ENCODE results near the gene VOPP1. TPM values are rescaled to one million over a fixed set of nuclear protein-coding genes. Genes with fewer than 3 reads are reported as not detected.

Gene VOPP1
- total and polyA plus RNA-seq, 12 donors: 10.2 to 60.7 (median 35.5) TPM

DNA sequence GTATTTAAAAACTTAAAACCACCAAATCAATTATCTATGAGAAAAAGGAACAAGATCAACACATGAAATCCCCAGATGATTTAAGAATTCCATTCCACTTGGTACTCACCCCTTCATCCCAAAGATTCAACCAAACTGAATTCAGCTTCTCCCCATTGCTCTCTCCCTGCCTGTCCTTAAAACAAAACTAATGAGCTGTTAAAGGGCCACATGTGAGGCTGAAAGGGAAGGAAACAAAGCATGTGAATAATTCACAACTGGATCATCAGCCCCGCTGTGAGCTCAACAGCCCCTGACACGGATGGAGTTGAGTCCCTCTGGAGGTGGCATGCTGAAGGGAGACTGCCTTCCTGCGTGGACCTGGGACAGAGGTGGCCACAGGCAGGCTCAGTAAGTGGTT lies 32.9 kb downstream of the VOPP1 start:
- Histone ChIP-seq H3K4me1 (replicated peaks in 1 of 2) (peaks cover 0 to 29% of the 10 kb centered on the region in 2 donors), H3K9me3 (replicated peaks in 1 of 3) (no peaks in the 10 kb centered on the region), H3K36me3 (replicated peaks in 1 of 2) (no peaks in the 10 kb centered on the region), H3K27me3 (no peaks in the 10 kb centered on the region), H3K4me3 (no peak overlapping the region), H3K27ac (no peak overlapping the region)
- intact Hi-C loops (cut with DNase I): no loop called here
- TF ChIP-seq, protein P1, sequence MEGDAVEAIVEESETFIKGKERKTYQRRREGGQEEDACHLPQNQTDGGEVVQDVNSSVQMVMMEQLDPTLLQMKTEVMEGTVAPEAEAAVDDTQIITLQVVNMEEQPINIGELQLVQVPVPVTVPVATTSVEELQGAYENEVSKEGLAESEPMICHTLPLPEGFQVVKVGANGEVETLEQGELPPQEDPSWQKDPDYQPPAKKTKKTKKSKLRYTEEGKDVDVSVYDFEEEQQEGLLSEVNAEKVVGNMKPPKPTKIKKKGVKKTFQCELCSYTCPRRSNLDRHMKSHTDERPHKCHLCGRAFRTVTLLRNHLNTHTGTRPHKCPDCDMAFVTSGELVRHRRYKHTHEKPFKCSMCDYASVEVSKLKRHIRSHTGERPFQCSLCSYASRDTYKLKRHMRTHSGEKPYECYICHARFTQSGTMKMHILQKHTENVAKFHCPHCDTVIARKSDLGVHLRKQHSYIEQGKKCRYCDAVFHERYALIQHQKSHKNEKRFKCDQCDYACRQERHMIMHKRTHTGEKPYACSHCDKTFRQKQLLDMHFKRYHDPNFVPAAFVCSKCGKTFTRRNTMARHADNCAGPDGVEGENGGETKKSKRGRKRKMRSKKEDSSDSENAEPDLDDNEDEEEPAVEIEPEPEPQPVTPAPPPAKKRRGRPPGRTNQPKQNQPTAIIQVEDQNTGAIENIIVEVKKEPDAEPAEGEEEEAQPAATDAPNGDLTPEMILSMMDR (IDR thresholded peaks at IDR 0.05): no peak
- no peak for TF ChIP-seq POLR2A (IDR thresholded peaks at IDR 0.05)
- WGBS, 4 donors: 64 to 79% (median 71%) methylated on average over 3 of the region's 3 CpGs
- no peak for DNase-seq

DNA sequence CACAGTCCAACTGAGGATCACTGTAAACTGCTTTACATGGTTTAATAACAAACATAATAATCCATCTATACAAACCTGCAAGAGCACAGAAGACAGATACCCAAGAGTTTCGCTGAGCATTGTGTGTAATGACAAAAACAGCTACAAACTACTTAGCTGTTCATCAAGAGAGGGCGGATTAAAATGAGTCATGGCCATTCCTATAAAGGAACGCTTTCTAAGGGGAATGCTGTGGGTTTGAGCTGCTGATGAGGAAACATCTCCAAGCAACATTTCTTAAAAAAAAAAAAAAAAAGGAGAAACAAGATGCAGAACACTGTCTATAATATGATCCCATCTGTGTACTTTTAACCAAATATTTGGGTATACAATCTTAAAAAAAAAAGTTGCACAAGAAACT lies 33.8 kb downstream of the VOPP1 start:
- Histone ChIP-seq H3K4me1 (replicated peaks in 1 of 2) (peaks cover 0 to 37% of the 10 kb centered on the region in 2 donors), H3K4me3 (no peak overlapping the region), H3K36me3 (replicated peaks in 1 of 2) (no peaks in the 10 kb centered on the region), H3K9me3 (replicated peaks in 1 of 3) (no peaks in the 10 kb centered on the region), H3K27ac (peak overlapping the region in 1 of 5 donors; percentile 59), H3K27me3 (no peaks in the 10 kb centered on the region)
- intact Hi-C loops (cut with DNase I): no loop called here
- 68 to 81% (median 75%) methylated on average over 3 of the region's 3 CpGs for WGBS, 4 donors
- DNase-seq: no peak
- no peak for TF ChIP-seq POLR2A (IDR thresholded peaks at IDR 0.05)
- TF ChIP-seq, protein P1 (IDR thresholded peaks at IDR 0.05): no peak

DNA sequence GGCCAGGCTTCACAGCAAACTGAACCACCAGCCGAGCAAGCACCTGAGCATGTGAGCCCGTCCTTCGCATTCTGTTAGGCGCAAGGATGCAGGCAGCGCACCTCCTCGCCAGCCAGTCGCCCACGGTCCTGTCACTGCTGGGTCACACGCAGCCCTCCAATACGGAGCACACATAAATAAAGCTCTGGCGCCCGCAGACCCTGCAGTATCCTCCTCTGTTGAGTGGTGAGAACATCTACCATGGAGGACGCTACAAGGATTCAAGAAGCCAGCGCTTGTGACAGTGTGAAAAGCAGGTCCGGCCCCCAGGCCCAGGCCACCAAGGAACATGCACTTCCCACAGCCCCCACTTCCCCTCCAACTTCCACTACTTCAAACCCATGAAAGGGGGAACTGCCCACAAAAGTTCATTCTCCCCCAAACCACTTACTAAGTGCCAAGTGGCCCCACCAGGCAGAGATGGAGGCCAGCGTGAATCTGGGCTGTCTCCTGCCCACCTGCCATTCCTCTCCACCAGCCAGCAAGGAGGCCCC lies 34.8 kb downstream of the VOPP1 start:
- Histone ChIP-seq H3K9me3 (replicated peaks in 1 of 3) (no peaks in the 10 kb centered on the region), H3K27ac (peak overlapping the region in 1 of 5 donors; percentile 59), H3K4me1 (replicated peaks in 1 of 2) (peaks cover 0 to 47% of the 10 kb centered on the region in 2 donors), H3K4me3 (no peak overlapping the region), H3K36me3 (replicated peaks in 1 of 2) (no peaks in the 10 kb centered on the region), H3K27me3 (no peaks in the 10 kb centered on the region)
- TF ChIP-seq POLR2A (IDR thresholded peaks at IDR 0.05): no peak
- TF ChIP-seq, protein P1 (IDR thresholded peaks at IDR 0.05): no peak
- 80 to 90% (median 90%) methylated on average over 4 to 16 of the region's 16 CpGs for WGBS, 4 donors
- intact Hi-C loops (cut with DNase I): no loop called here
- peak in 1 of 7 donors; percentile 40 for DNase-seq

DNA sequence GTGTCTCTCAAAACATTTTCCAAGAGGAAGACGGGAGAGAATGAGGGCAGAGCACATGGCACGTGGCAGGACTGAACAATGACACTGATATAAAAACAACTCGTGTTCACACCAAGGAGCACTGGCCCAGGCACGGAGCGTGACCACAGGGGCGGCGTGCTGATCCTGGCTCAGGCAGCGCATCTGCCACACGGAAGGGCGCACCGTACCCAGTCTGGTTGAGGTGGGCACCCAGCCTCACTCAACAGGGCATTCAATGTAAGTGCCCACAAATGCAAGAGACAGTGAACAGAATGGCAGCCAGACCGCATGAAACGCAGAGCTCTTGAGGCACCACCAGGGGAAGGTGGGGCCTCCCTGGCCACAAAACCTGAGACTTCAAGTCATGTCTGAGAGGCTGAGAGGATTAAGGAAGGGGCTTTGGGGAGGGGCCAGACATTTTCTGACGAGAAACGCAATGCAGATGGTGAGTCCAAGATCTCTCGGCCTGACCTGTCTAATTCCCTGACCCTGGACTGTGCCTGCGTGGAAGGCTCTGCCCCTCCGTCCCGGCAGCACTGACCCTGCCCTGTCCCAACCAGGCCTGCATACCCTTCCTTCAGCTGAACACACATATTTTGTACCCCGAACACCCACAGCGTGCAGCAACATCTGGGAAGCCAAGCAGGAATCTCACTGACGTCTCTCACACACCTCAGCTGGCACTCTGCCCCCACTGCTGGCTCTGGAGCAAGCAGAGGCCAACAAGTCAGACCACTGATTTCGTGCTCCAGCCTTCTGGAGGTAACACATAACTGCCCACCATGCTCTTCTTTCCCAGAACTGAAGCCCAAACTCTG lies 35.5 kb downstream of the VOPP1 start:
- H3K27ac ChIP-seq: peak overlapping the region in 2 of 5 donors; percentile 28 to 38
- WGBS, 4 donors: 83 to 90% (median 87%) methylated on average over 21 to 23 of the region's 23 CpGs
- H3K4me3 ChIP-seq: no peak overlapping the region
- H3K4me1 ChIP-seq (replicated peaks in 1 of 2): peaks cover 0 to 52% of the 10 kb centered on the region in 2 donors
- no peaks in the 10 kb centered on the region for H3K27me3 ChIP-seq
- no peak for TF ChIP-seq POLR2A (IDR thresholded peaks at IDR 0.05)
- TF ChIP-seq, protein P1 (IDR thresholded peaks at IDR 0.05): no peak
- no peaks in the 10 kb centered on the region for H3K36me3 ChIP-seq (replicated peaks in 1 of 2)
- no peak for DNase-seq
- no peaks in the 10 kb centered on the region for H3K9me3 ChIP-seq (replicated peaks in 1 of 3)
- intact Hi-C loops (cut with DNase I): no loop called here
